ENCODE results near the gene PLCB3.
"Not testable (repeated sequence)": the region's sequence is repeated elsewhere in the genome, so short reads cannot be mapped to it uniquely, and the experiment has no call there.

Gene PLCB3

DNA sequence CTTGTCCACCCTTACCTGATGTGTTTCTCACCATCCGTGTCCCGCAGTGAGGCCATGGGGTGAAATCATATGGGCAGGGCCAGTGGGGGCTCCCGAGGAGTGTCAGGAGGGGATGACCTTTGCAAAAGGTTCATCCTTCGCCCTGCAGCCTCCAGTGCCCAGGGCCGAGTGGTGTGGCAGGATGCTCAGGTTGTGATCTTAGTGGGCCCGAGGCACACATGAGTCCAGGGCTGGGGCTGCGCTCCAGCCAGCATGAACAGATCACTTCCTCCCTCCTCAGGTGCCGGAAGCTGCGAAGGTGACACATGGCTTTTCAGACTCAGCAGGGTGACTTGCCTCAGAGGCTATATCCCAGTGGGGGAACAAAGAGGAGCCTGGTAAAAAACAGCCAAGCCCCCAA, 13.3 kb upstream of the PLCB3 start:
- no peak for DNase-seq

DNA sequence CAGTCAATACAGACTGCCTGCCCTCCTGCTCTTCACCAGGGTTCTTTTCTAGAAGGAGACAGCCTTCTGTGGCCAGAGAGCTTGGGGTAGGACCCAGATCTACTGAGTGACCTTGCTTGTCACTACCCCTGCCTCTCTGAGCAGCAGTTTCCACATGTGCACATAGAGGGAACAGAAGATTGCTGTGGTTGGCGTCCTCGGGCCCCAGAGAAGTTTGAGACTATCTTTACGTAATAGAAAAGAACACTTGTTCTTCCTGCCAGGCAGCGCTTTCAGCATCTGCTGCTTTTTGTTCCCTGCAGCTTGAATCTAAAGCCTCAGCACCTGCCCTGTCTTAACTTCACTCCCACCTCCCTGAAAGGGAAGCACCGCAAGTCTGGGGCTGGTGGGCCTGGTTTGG, 12.3 kb upstream of the PLCB3 start:
- DNase-seq: peak; percentile 57

DNA sequence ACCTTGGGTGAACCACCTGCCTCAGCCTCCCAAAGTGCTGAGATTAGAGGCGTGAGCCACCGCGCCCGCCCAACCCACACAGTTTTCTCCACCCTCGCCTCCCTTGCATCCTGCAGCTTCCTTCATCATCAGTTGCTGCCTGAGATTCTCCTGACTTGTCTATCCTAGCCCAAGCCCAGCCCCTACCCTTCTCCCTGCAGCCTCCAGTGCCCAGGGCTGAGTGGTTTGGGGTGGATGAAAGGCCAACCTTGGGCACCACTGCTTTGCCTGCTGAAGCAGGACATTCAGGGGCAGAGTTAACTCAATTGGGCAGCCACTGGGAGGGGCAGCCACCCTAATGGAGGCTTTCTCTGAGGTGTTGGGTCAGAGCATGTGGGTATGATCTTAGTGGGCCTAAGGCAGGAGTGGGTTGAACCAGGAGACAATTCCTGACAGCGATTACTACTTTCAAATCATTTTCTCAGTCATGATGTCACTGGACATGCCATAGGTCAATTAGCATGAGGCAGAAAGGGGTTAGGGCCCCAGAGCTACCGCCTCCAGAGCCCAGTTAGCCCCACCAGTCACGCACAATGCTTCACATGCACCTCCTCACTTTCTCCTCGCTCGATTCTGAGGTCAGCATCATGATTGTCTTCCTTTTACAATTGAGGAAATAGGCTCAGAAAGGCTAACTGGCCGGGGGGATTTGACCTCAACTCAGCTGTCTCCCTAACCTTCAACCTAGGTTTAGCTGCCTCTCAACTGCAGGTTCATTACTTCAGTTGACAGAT, 11.5 kb upstream of the PLCB3 start:
- peak; percentile 96 for DNase-seq

DNA sequence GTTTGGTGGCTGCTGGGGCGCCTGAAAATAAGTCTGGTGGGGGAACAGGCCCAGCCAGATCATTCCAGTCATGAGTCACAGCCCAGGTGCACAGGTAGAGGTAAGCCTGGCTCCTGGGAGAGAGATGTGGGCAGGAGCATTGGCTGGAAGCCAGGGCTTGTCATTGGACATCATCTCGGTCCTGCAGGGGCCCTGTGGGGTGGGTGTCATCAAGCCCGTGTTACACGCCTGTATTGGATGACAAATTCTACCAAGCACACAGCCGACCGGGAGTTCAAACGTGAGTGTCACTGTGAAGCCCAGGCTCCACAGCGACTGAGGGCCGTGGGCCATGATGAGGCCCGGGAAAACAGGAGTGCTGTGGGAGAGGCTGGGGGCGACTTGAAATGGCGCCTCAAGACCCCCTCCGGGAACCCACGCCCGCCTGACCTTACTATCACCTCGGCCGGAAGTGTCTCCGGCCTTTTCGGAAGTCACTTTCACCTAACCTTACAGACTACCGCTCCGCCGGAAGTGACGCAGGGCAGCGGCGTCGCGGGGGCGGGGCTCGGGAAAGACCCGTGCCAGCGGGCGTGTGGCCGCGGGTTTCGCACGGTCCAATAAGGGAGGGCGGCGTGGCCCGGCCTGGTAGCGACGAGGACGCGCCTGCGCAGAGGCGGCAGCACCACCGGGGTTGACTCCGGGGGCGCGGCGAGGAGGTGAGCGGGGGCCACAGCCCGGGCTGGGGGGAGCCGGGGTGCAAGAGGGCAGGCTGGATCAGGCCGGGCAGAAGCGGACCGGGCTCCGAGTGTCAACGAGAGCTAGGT, 10.7 kb upstream of the PLCB3 start, which contains the start of gene FKBP2:
Gene FKBP2, plus strand, starts transcription at position 661 of the 806 bp plus-strand sequence. CDS start 1,293 bp downstream, outside the sequence.
- DNase-seq: peak; percentile 99

DNA sequence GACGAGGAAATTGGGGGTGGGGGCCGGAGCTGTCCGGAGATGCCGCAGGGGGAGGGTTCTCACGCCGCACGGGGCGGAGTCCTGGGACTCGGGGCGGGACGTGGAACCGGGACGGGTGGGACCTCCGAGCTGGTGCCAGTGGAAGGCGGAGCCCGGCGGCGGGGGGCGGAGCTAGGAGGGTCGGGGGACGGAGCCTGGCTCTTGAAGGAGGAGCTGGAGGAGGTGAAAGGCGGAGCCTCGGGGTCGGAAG, 10.2 kb upstream of the PLCB3 start:
- DNase-seq: peak; percentile 100

DNA sequence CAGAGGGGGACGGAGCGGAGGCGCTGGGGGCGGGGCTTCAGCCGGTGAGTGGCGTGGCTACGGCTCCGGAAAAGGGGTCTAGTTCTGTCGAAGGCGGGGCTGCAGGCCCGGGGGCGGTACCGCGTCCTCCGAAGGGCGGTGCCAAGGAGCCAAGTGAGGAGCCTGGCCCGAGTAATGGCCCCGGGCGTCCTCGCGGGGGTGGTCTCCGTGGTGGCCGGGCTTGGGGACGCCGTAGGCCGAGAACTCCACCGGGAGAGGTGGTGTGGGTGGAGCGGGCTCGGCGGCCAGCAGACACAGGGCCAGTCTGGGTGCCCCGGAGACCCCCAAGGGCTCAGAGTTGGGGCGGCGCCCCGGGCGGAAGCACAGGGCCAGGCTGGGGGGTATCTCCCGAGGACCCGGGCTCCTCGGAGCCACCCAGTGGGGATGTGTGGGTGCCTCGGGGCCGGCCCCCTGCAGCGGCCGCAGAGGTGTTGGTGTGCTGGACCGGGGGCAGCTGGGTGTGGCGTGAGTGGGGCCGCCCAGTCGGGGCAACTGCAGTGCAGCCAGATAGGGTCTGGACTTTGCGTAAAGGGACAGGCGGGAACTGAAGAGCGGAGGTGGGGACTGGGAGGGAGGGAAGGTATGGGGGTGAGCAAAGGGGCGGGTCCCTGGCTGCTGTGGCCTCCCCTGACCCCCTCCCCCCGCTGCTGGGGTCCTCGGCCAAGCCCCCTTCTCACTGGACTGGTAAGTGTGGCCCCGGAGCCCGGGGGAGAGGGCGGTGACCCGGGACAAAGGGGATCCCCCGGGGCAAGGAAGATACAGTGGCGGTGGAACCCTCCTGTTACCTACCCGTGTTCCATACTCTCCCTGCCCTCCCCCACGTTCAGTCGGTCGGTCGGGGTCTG, 9.6 kb upstream of the PLCB3 start:
- no peak for DNase-seq

DNA sequence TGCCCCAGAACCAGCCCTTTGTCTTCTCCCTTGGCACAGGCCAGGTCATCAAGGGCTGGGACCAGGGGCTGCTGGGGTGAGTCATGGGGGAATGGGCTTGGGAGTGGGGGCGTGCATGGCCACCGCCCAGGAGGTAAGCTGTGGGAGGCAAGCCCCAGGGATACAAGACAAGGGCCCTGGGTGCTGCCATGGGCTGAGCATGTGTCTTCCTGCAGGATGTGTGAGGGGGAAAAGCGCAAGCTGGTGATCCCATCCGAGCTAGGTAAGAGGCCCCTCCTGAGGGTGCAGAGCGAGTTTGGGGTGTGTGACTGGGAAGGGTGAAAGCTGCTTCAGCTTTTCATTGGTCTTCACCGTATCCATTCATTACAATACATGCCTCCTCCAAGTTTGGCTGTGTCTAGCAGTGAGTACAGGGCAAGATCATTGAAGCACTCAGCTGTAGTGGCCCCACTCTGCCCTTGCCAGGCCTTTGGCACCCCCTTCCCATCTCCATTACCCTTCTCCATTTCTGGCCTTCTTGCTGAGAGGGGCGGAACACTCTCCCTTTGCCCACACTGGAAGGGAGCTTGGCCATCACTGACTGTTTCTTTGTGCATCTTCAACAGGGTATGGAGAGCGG, 8.0 kb upstream of the PLCB3 start:
- DNase-seq: no peak

DNA sequence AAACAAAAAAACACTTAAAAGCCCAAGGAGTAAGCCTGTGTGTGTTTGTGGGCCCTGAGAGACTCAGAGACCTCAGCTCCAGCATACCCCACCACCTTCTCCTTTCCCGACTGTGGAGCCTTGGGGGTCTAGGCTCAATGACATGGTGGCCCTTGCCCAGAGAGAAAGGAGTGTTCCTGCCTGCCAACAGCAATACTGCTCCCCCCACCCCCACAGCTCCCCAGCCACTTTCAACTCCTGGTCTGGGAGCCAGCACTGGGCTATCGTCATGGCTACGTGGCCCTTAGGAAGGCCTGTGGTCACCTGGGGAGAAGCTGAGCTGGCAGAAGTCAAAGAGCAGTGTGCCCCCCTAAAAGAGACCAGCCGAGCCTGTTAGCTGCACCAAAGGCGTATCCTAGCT, 7.2 kb upstream of the PLCB3 start:
- DNase-seq: no peak

DNA sequence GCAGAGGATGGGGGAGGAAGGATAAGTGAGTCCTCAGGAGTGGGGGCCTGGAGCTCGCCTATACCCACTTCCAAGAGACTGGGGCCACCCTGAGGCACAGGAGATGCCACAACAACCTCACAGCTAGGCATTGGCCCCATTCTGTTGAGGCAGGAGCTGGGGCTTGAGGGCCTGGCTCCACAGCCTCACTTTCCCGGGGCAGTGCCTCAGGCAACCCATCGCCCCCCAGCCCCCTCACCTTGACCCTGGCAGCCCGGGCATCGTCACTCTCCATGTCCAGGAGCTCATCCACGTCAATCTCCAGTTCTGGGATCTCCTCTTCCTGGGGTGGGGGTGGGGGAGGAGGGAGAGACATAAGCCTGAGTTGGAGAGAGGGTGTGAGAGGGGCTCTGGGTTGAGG, 6.4 kb upstream of the PLCB3 start:
- no peak for DNase-seq

DNA sequence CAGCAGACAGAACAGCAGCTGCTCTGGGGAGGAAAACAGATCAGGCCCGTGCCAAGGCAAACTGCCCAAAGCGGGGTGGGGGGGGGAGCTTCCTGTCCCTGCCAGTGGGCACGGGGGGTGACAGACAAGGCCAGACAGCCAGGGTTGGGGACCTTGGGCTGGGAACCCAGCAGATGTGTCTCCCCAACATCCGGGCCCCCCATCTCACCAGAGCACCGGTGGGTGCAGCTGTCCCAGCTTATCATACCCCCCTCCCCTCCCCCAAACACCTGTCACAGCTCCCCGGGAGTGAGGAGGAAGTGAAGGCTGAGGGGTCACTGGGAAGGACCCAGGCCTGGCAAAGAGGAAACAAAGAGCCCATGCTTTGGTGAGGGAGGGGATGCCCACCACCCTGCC, 5.9 kb upstream of the PLCB3 start:
- DNase-seq: no peak

DNA sequence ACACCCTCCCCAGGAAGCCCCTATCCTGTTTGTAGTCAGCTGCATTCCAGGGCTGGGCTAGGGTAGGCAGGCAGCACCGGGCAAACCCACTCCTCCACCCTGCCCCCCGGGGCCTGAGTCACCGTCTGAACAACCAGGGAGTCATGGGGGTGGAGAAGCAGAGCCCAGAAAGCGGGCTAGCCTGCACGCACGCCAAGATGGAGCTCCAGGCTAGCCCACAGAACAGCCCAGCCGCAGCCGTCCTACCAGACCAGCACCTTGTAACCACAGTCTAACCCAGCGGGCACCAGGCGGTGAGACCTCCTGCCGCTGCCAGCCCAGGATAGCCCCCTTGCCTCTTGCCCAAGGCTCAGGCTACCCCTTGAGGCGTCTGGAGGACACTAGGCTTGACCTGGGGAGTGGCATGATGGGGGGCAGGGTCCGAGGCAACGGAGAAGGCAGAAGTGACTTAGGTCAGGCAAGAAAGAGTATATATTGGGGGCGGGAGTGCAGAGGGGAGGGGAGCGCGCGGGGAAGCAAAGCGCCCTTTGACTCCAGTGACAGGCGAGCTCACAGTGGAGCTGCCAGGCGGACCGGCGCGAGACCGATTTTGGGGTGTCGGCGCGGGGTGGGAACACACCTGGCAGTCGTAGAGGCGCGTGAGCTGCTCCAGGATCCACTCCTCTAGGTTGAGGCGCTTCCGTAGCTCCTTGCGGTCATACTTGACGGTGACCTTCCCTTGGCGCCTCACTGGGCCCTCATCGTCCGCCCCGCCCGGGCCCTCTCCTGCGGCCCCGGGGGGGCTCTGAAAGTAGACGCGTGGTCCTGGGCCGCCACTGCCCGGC, 5.3 kb upstream of the PLCB3 start:
- peak; percentile 81 for DNase-seq

DNA sequence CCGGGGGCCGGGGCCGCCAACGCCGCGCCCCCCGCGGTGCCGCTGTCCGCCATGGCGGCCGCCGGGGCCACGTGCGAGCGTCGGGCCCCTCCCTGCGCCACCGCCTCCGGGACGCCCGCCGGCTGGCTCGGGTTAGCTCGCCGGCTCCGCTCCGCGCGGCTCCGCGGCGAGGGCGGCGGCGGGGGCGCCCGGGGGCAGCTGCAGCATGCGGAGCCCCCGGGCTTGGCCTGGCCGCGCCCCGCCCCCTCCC, 4.8 kb upstream of the PLCB3 start:
- not testable (repeated sequence) for DNase-seq

DNA sequence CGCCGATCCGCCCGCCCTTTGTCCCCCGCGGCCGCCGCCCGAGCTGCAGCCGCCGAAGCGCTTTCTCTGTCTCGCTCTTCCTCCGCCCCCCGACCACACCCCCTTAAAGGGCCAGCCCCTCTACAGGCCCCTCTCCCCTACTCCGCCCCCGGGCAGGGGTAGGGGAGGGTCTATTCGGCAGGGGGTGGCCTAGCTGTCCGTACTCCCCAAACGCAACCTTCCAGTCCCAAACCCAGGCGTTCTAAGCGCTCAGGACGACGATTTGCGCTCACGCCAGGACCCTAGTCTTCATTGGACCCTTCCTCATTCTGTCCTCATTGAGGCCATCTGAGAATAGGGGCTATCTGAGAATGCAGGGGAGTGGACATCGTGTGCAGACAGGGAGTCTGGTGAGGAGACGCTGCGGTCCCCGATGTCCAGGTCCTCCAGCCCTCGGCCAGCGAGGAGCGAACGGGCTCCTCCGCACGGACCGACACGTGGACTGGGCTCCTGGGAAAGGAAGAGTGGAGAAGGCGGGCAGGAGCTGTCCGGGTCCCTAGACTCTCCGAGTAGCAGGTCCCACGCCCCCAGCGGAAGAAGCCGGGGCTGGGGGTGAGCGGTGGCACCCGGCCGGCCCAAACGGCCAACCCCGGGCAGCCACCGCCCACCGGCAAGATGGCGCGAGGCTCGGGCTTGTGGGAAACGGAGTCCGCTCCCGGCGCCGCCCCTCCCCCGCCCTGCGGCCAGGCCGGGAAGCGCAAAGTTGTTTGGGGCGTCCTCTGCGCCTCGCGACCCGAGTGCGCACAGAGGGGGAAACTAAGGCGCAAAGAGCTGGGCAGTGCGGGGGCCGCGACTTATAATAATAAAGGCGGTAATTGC, 4.2 kb upstream of the PLCB3 start, which contains the start of gene PPP1R14B:
Gene PPP1R14B, minus strand, starts transcription at position 73 of the 858 bp plus-strand sequence. CDS start 270 bp downstream, outside the sequence.
- peak; percentile 81 for DNase-seq

DNA sequence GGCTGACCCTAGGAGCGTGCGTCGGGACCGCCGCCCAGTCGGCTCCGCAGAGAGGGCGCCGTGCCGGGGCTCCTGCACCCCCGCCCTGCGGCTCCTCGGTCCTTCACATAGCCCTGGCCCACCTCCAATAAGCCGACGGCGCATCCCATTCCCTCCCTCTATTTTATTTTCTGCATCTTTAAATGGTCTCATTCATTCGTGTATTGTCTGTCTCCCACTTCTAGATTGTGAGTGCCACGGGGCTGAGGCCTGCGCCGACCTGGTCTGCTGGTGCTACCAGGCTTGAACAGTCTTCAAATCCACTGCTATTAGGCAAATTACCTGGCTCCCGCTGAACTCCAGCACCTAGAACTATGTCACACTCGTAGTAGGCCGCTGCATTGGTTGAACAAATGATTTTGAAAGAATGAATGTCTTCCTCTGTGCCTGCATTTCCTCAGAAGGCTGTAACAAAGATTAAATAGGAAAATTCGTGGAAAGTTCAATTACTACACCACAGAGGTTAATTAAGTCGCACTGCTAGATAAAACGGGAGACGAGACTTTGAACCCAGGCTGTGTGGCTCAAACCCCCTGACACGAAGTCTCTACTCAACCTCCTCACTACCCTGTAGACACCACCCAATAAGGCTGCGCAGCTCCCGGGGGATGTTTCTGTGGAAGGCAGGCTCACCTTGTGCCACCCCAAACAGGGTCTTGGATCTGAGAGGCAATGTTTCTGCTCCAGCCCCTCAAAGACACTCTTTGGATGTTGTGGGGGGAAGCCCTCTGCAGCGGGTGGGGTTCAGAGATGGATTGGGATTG, 3.4 kb upstream of the PLCB3 start:
- no peak for DNase-seq

DNA sequence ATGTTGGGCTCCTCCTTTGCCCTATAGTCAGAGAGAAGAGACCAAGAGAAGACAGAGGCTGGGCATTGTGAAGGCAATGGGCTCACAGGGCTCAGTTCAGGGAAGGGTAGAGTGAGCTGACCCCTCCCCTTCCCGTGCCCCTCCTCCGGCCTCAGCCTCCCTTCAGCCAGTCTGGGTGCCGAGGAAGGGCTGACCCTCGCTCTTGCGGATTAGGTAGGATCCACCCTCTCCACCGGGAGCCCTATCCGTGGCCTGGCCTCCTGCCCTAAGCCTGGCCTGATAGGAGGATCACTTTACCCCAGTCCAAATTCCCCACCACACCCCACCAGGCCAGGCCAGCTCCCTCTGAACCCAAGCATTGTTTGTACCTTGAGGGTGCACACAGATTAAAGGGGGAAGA, 2.8 kb upstream of the PLCB3 start:
- no peak for DNase-seq

DNA sequence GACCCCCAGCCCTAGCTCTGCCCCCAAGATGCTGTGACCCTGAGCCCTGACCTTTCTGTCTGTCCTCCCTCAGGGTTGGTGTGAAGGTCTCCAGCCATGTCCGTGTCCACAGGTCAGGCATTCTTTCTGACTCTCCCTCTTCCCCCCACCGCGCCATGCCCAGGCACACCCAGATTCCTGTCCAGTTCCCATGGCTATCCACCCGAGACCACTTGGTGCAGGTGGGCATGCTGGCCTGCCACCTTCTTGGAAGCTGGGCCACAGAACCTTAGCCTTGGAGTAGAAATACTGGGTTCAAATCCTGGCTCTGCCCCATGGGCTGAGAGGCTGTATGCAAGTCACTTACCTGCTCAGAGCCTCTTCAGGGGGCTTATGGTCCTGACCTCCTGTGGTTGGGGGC, 2.3 kb upstream of the PLCB3 start:
- no peak for DNase-seq

DNA sequence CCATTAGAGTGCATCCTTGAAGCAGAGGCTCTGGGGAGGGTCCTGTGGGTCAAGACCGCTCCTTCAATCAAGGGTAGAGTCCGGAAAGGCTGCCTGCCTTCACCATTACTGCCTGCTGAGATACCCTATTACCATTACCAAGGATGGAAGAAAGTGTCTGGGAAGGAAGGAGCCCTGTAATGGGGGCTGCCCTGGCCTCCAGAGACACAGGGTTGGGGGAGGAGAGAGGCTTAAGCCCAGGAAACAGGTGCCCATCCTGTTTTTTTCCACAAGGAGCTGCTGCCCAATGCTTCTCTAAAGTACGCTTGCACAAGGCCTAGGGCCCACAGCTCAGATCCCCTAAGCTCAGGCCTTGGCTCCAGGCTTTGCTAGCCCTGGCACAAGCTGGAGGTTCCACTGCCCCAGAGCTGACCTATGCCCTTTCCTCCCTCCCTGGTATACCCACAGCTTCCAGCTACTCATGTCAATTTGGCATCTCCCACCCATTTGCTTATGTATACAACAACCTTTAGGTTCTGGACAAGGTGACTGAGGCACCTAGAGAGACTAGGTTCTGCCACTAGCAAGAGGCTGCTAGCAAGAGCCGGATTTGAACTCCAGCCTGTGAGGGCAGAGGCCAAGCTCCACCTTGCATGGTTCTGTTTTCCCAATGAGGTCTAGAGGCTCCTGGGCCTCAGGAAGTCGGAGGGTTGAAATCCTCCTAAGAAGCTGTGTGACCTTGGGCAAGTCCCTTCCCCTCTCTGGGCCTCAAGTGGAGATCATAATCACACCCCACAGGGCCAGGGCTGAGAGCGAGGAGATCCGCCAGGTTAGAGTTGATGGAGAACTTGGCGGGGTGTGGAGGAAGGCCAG, 1.5 kb upstream of the PLCB3 start:
- no peak for DNase-seq

DNA sequence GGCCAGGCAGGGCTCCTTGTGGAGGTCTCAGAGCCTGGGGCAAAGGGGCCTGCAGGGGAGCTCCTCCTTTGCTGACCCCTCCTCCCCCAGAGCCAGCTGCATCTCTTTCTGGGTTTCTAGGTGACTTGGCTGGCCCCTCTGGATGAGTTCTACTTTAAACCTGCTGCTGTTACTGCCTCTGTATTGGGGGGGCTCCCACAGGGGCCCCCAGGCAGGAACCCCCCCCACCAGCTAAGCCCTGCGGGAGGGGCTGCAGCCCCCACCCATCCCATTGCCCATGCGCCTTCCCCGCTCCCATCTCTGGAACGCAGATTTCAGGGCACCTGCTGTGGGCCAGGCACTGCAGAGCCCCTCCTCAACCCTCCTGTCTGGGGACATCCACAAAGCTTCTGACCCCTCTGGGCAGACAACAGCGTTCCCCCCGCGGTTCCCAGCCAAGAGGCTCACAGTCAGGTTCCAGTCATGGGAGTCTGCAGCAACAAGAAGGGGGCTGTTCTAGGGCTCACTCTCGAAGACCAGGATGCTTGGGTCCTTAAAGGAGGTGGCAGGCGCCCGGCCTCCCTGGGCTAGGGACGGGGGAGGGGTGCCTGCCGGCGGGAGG, 815 bp upstream of the PLCB3 start:
- no peak for DNase-seq

DNA sequence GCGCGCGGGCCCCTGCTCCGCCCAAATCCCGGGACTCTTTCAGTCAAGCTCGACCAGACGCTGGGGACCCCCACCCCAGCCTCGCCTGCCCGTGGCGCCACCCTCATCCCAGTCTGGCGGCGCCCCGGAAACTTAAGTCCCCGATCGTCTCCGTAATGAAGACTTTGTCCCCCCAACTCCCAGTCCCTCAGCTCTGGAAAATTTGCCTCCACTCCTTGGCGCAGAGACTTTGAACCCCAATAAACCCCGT, 348 bp downstream of the PLCB3 start:
- DNase-seq: no peak
